ENCODE measurements around the gene MSANTD3. TPM values are rescaled to one million over a fixed set of nuclear protein-coding genes. Genes with fewer than 3 reads are reported as not detected.

The MSANTD3 gene
- total RNA-seq, 2 donors from 2014 or later: 9.2 to 19.6 TPM

DNA sequence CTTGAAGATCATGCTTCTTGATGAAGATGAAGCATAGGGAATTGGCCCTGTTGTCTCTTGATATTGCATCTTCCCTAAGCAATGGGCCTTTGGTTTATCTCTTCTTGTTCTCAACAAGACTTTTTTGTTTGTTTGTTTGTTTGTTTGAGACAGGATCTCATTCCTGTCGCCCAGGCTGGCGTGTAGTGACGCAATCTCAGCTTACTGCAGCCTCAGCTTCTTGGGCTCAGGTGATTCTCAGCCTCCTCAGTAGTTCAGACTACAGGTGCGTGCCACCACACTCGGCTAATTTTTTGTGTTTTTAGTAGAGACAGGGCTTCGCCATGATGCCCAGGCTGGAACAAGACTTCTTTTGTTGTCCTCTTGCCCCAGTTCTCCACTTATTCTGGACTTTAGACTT, 51.2 kb downstream of the MSANTD3 start:
- Mint-ChIP-seq H3K4me1 (peaks cover 6% of the 10 kb centered on the region), H3K36me3 (ENCODE audit: low read depth) (peaks cover 8% of the 10 kb centered on the region), H3K27ac (no peak overlapping the region), H3K4me3 (no peak overlapping the region), H3K27me3 (peaks cover 34% of the 10 kb centered on the region)
- ATAC-seq: no peak
- no peaks in the 10 kb centered on the region for H3K9me3 ChIP-seq (ENCODE audit: control insufficient read depth, low read length, poor library complexity, severe bottlenecking)
- no peak for DNase-seq

GRCh38 chr9:100479820-100480219, 52.9 kb downstream of the MSANTD3 start:
- Mint-ChIP-seq H3K27ac (no peak overlapping the region), H3K36me3 (ENCODE audit: low read depth) (peaks cover 5% of the 10 kb centered on the region), H3K27me3 (peaks cover 24% of the 10 kb centered on the region), H3K4me3 (no peak overlapping the region), H3K4me1 (peaks cover 2% of the 10 kb centered on the region)
- no peak for ATAC-seq
- DNase-seq: no peak
- H3K9me3 ChIP-seq (ENCODE audit: control insufficient read depth, low read length, poor library complexity, severe bottlenecking): no peaks in the 10 kb centered on the region

DNA sequence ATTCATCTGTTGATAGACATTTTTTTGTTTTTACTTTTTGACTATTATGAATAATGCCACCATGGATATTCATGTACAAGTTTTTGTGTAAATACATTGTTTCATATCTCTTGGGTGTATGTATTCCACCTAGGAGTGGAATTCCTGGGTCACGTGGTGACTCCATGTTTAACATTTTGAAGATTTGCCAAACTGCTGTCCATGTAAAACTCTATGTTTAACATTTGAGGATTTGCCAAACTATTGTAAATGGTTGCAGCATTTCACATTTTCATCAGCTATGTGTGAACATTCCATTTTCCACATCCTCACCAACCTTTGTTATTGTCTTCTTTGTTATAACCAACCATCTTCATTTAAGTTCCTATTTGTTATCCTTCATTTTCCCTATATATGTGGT, 58.3 kb downstream of the MSANTD3 start:
- ATAC-seq: no peak
- H3K27me3 Mint-ChIP-seq: no peaks in the 10 kb centered on the region
- no peak for DNase-seq
- H3K4me3 Mint-ChIP-seq: no peak overlapping the region
- no peaks in the 10 kb centered on the region for H3K4me1 Mint-ChIP-seq
- no peaks in the 10 kb centered on the region for H3K9me3 ChIP-seq (ENCODE audit: control insufficient read depth, low read length, poor library complexity, severe bottlenecking)
- H3K27ac Mint-ChIP-seq: no peak overlapping the region
- H3K36me3 Mint-ChIP-seq (ENCODE audit: low read depth): no peaks in the 10 kb centered on the region

DNA sequence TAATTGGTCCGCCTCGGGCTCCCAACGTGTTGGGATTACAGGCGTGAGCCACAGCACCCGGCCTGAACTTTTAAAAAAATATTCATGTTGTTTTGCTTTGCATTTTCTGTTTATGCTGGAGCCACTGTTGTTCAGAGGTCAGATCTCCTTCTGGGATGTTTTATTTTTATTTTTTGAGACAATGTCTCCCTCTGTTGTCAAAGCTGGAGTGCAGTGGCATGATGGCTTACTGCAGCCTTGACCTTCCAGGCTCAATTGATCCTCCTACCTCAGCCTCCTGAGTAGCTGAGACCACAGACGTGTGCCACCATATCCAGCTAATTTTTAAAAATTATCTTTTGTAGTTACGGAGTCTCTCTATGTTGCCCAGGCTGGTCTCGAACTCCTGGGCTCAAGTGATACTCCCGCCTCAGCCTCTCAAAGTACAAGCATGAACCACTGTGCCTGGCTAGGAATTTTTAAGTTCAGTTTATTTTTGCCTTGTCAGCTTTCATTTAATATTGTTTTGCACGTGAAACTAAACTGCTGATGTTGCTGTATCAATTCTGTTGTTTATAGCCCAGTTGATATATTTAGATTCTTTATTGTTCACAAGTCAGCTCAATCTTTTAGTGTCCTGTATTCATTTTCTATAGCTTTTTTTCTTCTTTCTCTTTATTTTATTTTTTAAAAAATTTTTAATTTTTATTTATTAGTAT, 59.7 kb downstream of the MSANTD3 start:
- ATAC-seq: no peak
- no peak overlapping the region for H3K4me3 Mint-ChIP-seq

GRCh38 chr9:100488177-100488576, 61.2 kb downstream of the MSANTD3 start:
- no peak for ATAC-seq
- Mint-ChIP-seq H3K27me3 (no peaks in the 10 kb centered on the region), H3K4me3 (no peak overlapping the region), H3K36me3 (ENCODE audit: low read depth) (peaks cover 2% of the 10 kb centered on the region), H3K27ac (no peak overlapping the region), H3K4me1 (peaks cover 4% of the 10 kb centered on the region)
- H3K9me3 ChIP-seq (ENCODE audit: control insufficient read depth, low read length, poor library complexity, severe bottlenecking): no peaks in the 10 kb centered on the region
- no peak for DNase-seq

More for the DNA sequence above, 59.7 kb downstream of the MSANTD3 start:
- DNase-seq: no peak
- H3K9me3 ChIP-seq (ENCODE audit: control insufficient read depth, low read length, poor library complexity, severe bottlenecking): no peaks in the 10 kb centered on the region
- Mint-ChIP-seq H3K36me3 (ENCODE audit: low read depth) (no peaks in the 10 kb centered on the region), H3K4me1 (no peaks in the 10 kb centered on the region), H3K27ac (no peak overlapping the region), H3K27me3 (no peaks in the 10 kb centered on the region)

GRCh38 chr9:100489836-100490235, 62.9 kb downstream of the MSANTD3 start:
- Mint-ChIP-seq H3K4me3 (no peak overlapping the region), H3K27me3 (no peaks in the 10 kb centered on the region), H3K4me1 (peaks cover 4% of the 10 kb centered on the region), H3K27ac (no peak overlapping the region), H3K36me3 (ENCODE audit: low read depth) (peaks cover 2% of the 10 kb centered on the region)
- ATAC-seq (no peak), DNase-seq (no peak)
- H3K9me3 ChIP-seq (ENCODE audit: control insufficient read depth, low read length, poor library complexity, severe bottlenecking): no peaks in the 10 kb centered on the region

- no peaks in the 10 kb centered on the region for H3K27me3 Mint-ChIP-seq
- no peak overlapping the region for H3K4me3 Mint-ChIP-seq
- ATAC-seq (no peak), DNase-seq (no peak)
- H3K27ac Mint-ChIP-seq: no peak overlapping the region
- H3K4me1 Mint-ChIP-seq: peaks cover 4% of the 10 kb centered on the region
- no peaks in the 10 kb centered on the region for H3K9me3 ChIP-seq (ENCODE audit: control insufficient read depth, low read length, poor library complexity, severe bottlenecking)
- H3K36me3 Mint-ChIP-seq (ENCODE audit: low read depth): peaks cover 2% of the 10 kb centered on the region
Measured at GRCh38 chr9:100492952-100493351, 66.0 kb downstream of the MSANTD3 start.

- DNase-seq (no peak), ATAC-seq (no peak)
- H3K4me1 Mint-ChIP-seq: no peaks in the 10 kb centered on the region
- no peak overlapping the region for H3K4me3 Mint-ChIP-seq
- H3K27ac Mint-ChIP-seq: no peak overlapping the region
- H3K27me3 Mint-ChIP-seq: no peaks in the 10 kb centered on the region
- no peaks in the 10 kb centered on the region for H3K36me3 Mint-ChIP-seq (ENCODE audit: low read depth)
- H3K9me3 ChIP-seq (ENCODE audit: control insufficient read depth, low read length, poor library complexity, severe bottlenecking): no peaks in the 10 kb centered on the region
Measured at GRCh38 chr9:100498592-100498991, 71.6 kb downstream of the MSANTD3 start.

DNA sequence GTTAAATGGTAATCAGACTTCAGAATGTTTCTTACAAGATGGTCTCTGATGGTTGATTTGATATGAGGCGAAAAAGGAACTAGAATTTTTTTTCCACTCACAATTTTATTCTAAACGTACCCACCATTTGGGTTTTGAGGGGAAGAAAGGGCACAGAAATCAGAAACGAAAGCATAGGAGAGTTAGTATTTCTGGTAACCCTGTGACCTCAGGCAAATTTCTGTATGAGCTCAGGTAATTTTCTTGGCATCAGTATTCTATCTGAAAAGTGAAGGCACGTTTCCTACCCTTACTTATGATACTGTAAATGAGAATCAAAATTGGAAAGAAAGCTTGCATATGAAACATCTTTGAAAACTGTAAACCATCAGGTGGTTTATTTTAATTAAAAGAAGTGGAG, 72.5 kb downstream of the MSANTD3 start:
- DNase-seq (no peak), ATAC-seq (no peak)
- Mint-ChIP-seq H3K4me1 (no peaks in the 10 kb centered on the region), H3K27ac (no peak overlapping the region), H3K27me3 (no peaks in the 10 kb centered on the region), H3K36me3 (ENCODE audit: low read depth) (no peaks in the 10 kb centered on the region), H3K4me3 (no peak overlapping the region)
- no peaks in the 10 kb centered on the region for H3K9me3 ChIP-seq (ENCODE audit: control insufficient read depth, low read length, poor library complexity, severe bottlenecking)

- no peaks in the 10 kb centered on the region for H3K4me1 Mint-ChIP-seq
- ATAC-seq: no peak
- no peaks in the 10 kb centered on the region for H3K9me3 ChIP-seq (ENCODE audit: control insufficient read depth, low read length, poor library complexity, severe bottlenecking)
Measured at GRCh38 chr9:100499866-100500265, 72.9 kb downstream of the MSANTD3 start.

More at GRCh38 chr9:100499866-100500265, 72.9 kb downstream of the MSANTD3 start:
- H3K27ac Mint-ChIP-seq: no peak overlapping the region
- DNase-seq: no peak
- no peak overlapping the region for H3K4me3 Mint-ChIP-seq
- no peaks in the 10 kb centered on the region for H3K27me3 Mint-ChIP-seq
- H3K36me3 Mint-ChIP-seq (ENCODE audit: low read depth): no peaks in the 10 kb centered on the region

Other genes with a start within 250 kb of the MSANTD3 start
- gene TEX10, start 74.2 kb upstream of the MSANTD3 start, total RNA-seq: 10 to 100 TPM in 1 of 2 donors, 1 to 10 TPM in 1; 9.9 to 10.5 TPM
- gene TMEFF1, start 46.0 kb downstream of the MSANTD3 start, total RNA-seq: not detected
- under 1 TPM in 1 of 2 donors, not detected in 1; 0.13 TPM for gene CAVIN4, start 150.9 kb downstream of the MSANTD3 start, total RNA-seq